ENCODE results near the gene MPZL2. TPM values are rescaled to one million over a fixed set of nuclear protein-coding genes. Genes with fewer than 3 reads are reported as not detected.

MPZL2 gene
- polyA plus RNA-seq, 4 donors, result 18.4 to 28.5 (median 21.8) TPM

DNA sequence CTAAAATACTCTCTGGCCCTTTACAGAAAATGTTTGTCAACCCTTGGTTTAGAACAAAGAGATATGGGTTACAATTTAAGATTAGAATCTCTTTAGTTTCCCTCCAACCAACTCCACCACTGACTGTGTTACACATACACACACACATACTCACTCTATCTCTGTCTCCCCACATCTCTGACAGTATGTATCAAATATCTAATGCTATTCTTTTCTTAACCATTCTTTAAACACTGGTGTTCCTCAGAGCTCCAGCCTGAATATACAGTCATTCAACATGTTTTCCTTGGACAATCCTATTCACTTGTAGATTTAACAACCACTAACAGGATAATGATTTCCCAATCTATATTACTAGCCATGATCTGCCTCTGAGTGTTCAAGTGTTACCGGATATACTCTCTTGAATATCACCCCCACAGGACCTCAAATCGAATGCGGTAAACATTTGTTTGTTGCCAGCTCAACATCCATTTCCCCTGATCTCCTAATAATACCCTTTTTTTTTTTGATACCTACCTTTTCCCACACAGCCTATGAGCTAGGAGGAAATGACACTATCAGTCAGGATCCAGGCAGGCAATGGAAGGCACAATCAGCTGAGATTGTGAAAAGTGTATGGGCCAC is 18.0 kb downstream of the MPZL2 start:
- DNase-seq (ENCODE audit: low read depth in 4 of 4, low spot score in 2 of 4), result no peak

GRCh38 chr11:118243993-118244762 is 19.9 kb downstream of the MPZL2 start:
- DNase-seq (ENCODE audit: low read depth in 4 of 4, low spot score in 2 of 4), result no peak

- no peak for DNase-seq (ENCODE audit: low read depth in 4 of 4, low spot score in 2 of 4)
These were observed 20.9 kb downstream of the MPZL2 start for GRCh38 chr11:118243161-118243560.

- no peak for DNase-seq (ENCODE audit: low read depth in 4 of 4, low spot score in 2 of 4)
These were observed 22.4 kb downstream of the MPZL2 start for GRCh38 chr11:118241764-118242098.

GRCh38 chr11:118240999-118241763 is 22.9 kb downstream of the MPZL2 start:
- DNase-seq (ENCODE audit: low read depth in 4 of 4, low spot score in 2 of 4), result no peak

GRCh38 chr11:118239509-118240205 is 24.4 kb downstream of the MPZL2 start:
- no peak for DNase-seq (ENCODE audit: low read depth in 4 of 4, low spot score in 2 of 4)

DNA sequence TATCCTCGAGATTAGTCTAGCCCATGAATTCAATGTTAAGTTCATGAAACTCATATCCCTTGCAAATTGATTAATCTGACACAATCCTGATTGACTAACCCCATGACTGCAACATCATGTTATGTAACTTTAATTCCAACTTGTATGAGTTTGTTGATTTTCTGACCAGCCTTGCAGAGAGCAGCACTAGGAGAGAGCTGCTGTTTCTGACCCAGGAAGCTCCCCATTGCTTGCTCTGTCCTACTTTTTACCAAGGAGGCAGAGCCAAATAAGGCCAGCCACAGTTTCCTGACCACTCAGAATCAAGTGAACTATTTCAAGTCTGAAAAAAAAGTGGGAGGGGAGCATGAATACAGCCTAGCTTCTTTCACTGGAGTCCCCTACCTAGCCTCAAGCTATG is 25.2 kb downstream of the MPZL2 start:
- DNase-seq (ENCODE audit: low read depth in 4 of 4, low spot score in 2 of 4), result no peak

DNA sequence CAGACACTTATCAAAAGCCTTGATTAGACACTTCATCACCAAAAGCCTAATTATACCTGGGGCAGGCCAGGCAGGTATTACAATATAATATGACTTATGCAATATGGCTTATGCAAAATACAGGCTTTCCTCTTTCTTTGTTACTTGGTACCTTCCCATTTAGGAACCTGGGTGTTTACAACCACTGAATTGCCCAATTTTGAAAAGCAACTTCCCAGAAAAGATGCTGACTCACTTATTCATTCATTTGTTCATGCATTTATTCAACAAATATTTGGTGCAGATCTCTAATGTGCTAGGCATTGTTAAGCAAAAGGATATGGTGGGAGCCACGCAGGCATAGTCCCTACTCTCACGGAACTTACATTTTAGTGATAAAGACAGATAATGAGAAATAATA is 25.7 kb downstream of the MPZL2 start:
- DNase-seq (ENCODE audit: low read depth in 4 of 4, low spot score in 2 of 4), result no peak

GRCh38 chr11:118236170-118236569 is 27.9 kb downstream of the MPZL2 start:
- no peak for DNase-seq (ENCODE audit: low read depth in 4 of 4, low spot score in 2 of 4)

GRCh38 chr11:118234833-118235232 is 29.3 kb downstream of the MPZL2 start:
- no peak for DNase-seq (ENCODE audit: low read depth in 4 of 4, low spot score in 2 of 4)

- DNase-seq (ENCODE audit: low read depth in 4 of 4, low spot score in 2 of 4), result no peak
These were observed 30.2 kb downstream of the MPZL2 start for GRCh38 chr11:118233850-118234249.

GRCh38 chr11:118233377-118233776 is 30.7 kb downstream of the MPZL2 start:
- DNase-seq (ENCODE audit: low read depth in 4 of 4, low spot score in 2 of 4), result no peak

- no peak for DNase-seq (ENCODE audit: low read depth in 4 of 4, low spot score in 2 of 4)
These were observed 31.4 kb downstream of the MPZL2 start for GRCh38 chr11:118232659-118233058.

DNA sequence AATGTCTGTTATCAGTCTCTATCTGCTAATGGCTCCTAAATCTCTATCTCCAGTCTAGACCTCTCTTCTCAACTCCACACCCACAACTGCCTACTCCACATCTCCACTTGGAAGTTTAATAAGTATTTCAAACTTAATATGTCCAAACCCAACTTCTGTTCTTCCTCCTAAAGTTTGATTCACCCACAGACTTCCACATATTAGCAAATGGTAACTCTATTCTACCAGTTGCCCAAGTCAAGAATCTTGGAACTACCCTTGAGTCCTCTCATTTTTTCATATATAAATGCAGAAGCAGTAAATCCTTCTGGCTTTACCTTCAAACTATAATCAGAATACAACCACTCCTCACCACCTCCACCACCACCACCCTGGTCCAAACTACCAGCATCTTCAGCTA is 32.6 kb downstream of the MPZL2 start:
- no peak for DNase-seq (ENCODE audit: low read depth in 4 of 4, low spot score in 2 of 4)

GRCh38 chr11:118230088-118230487 is 34.0 kb downstream of the MPZL2 start:
- DNase-seq (ENCODE audit: low read depth in 4 of 4, low spot score in 2 of 4), result no peak

DNA sequence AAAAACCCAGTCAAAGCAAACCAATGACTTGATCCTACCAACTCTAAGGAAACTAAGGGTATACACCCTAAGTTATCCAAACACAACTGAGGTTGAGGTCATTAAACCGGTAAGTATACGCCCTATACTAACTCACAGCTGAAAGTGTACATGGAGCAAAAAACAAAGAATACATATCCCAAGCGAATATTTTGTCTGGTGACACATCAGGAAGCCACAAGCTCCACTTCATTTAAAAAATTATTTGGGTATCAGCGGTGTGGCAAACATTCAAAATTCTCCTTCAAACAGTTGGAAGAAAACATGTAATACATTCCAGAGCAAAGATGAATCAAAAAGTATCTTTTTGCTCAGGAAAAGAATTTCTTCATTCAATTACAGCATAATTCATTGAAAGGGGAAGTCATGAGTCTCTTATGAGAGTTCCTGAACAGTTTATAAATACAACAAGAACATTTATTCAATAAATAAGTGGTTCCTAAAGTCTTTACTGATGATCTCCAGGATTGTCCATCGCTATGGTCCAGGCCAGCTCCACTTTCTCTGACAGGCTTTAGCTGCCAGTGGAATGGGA is 34.7 kb downstream of the MPZL2 start:
- DNase-seq (ENCODE audit: low read depth in 4 of 4, low spot score in 2 of 4), result no peak

DNA sequence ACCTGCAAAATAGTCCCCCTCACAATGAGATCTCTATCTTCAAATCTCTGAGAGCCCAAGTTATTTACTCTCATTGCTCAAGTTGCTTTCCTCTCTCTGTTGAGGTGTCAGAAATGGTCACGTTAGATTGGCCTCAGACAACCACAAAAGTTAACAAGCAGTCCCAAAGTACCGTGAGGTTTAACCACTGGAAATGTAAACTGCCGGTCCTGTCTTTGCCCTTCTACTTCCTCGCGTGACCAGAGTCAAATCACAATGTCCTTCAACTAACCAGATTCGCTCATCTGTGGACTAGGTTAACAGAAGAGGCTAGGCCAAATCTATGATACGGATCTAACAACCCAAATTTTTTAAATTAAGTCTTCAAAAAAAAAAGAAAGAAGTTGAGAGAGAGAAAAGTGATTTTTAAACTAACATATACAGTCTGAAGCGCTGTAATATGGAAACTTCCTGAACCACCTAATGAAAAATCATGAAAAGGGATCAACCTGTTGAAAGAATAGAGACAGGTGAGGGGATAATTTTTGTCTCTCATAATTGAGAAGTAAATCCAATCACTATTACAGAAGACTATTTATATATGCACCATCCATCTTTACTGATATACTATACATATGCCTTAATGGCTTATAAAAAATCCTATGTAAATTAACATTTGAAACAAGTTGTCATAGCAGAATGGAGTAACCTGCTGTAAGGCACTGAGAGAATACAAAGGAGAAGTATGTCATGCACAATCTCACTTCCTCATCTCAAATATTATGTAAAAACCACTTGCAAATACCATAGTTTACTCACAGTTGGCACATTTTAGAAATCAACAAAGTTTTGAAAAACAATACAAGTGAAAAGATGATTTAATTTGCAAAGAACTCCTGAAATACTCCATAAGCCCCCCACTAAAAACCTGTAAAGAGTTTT is 36.0 kb downstream of the MPZL2 start:
- no peak for DNase-seq (ENCODE audit: low read depth in 4 of 4, low spot score in 2 of 4)

- no peak for DNase-seq (ENCODE audit: low read depth in 4 of 4, low spot score in 2 of 4)
These were observed 37.3 kb downstream of the MPZL2 start for GRCh38 chr11:118226781-118227180.

DNA sequence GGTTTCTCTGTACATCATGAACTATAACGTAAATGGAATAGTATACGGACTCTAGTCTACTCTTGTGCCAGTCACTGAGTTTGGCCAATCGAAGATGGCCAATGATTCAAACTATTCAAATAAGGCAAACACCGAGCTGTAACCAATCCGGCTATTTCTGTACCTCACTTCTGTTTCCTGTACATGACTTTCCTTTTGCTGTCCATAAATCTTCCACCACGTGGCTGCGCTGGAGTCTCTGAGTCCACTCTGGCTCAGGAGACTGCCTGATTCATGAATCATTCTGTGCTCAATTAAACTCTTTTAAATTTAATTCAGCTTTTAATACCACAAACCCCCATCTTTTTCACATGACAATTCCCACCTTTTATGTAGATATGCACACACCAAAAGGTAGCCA is 37.8 kb downstream of the MPZL2 start:
- no peak for DNase-seq (ENCODE audit: low read depth in 4 of 4, low spot score in 2 of 4)

All from left renal cortex interstitium (tissue), 4 donors.